Measurements from ENCODE around the gene TNRC18.

GRCh38 chr7:5283421-5284303 is 140.0 kb downstream of the TNRC18 start:
- TF ChIP-seq EZH2 (IDR thresholded peaks at IDR 0.05; ENCODE audit: insufficient read depth, poor library complexity, severe bottlenecking) (no peak), EZH2phosphoT487 (IDR thresholded peaks at IDR 0.05; ENCODE audit: insufficient read depth, low read depth) (no peak)

All from GM23248 (cell line).